Measurements from ENCODE around the gene GFOD1. TPM values are rescaled to one million over a fixed set of nuclear protein-coding genes. Genes with fewer than 3 reads are reported as not detected.

The GFOD1 gene
- total RNA-seq, 2 donors from 2014 or later, result 23.8 to 25.3 TPM

- TF ChIP-seq CTCF (IDR thresholded peaks at IDR 0.05), result no peak
- peak overlapping the region; percentile 19 for H3K4me3 ChIP-seq
- H3K4me1 ChIP-seq (ENCODE audit: control insufficient read depth in 1 of 2, low read depth in 2 of 2), result peaks cover 24 to 54% of the 10 kb centered on the region in 2 donors
- H3K36me3 ChIP-seq, result no peaks in the 10 kb centered on the region
- no peaks in the 10 kb centered on the region for H3K9me3 ChIP-seq
- ATAC-seq (ENCODE audit: insufficient number of reproducible peaks, low FRiP score, low read depth), result no peak
- DNase-seq (ENCODE audit: low spot score), result no peak
- H3K27ac ChIP-seq, result peak overlapping the region; percentile 65 to 82
- no peaks in the 10 kb centered on the region for H3K27me3 ChIP-seq (replicated peaks; ENCODE audit: insufficient read depth)
Observed at GRCh38 chr6:13425270-13425873, 62.0 kb downstream of the GFOD1 start.

GRCh38 chr6:13423252-13423651, 64.1 kb downstream of the GFOD1 start:
- H3K27me3 ChIP-seq (replicated peaks; ENCODE audit: insufficient read depth), result no peaks in the 10 kb centered on the region
- ATAC-seq (ENCODE audit: insufficient number of reproducible peaks, low FRiP score, low read depth) (no peak), DNase-seq (ENCODE audit: low spot score) (no peak)
- H3K4me1 ChIP-seq (ENCODE audit: control insufficient read depth in 1 of 2, low read depth in 2 of 2), result peaks cover 24 to 63% of the 10 kb centered on the region in 2 donors
- peak overlapping the region; percentile 67 to 70 for H3K27ac ChIP-seq
- H3K9me3 ChIP-seq, result no peaks in the 10 kb centered on the region
- TF ChIP-seq CTCF (IDR thresholded peaks at IDR 0.05), result no peak
- H3K4me3 ChIP-seq, result no peak overlapping the region
- no peaks in the 10 kb centered on the region for H3K36me3 ChIP-seq

GRCh38 chr6:13422681-13423221, 64.6 kb downstream of the GFOD1 start:
- no peaks in the 10 kb centered on the region for H3K36me3 ChIP-seq
- no peaks in the 10 kb centered on the region for H3K27me3 ChIP-seq (replicated peaks; ENCODE audit: insufficient read depth)
- TF ChIP-seq CTCF (IDR thresholded peaks at IDR 0.05), result no peak
- H3K4me1 ChIP-seq (ENCODE audit: control insufficient read depth in 1 of 2, low read depth in 2 of 2), result peaks cover 24 to 63% of the 10 kb centered on the region in 2 donors
- H3K9me3 ChIP-seq, result no peaks in the 10 kb centered on the region
- peak overlapping the region; percentile 30 for H3K4me3 ChIP-seq
- no peak for ATAC-seq (ENCODE audit: insufficient number of reproducible peaks, low FRiP score, low read depth)
- no peak for DNase-seq (ENCODE audit: low spot score)
- H3K27ac ChIP-seq, result peak overlapping the region; percentile 67 to 70

GRCh38 chr6:13421425-13422059, 65.9 kb downstream of the GFOD1 start:
- Histone ChIP-seq H3K9me3 (no peaks in the 10 kb centered on the region), H3K4me3 (no peak overlapping the region), H3K27ac (peak overlapping the region; percentile 67 to 70), H3K4me1 (ENCODE audit: control insufficient read depth in 1 of 2, low read depth in 2 of 2) (peaks cover 24 to 62% of the 10 kb centered on the region in 2 donors), H3K36me3 (no peaks in the 10 kb centered on the region), H3K27me3 (replicated peaks; ENCODE audit: insufficient read depth) (no peaks in the 10 kb centered on the region)
- no peak for TF ChIP-seq CTCF (IDR thresholded peaks at IDR 0.05)
- ATAC-seq (ENCODE audit: insufficient number of reproducible peaks, low FRiP score, low read depth) (no peak), DNase-seq (ENCODE audit: low spot score) (no peak)

GRCh38 chr6:13420269-13420668, 67.1 kb downstream of the GFOD1 start:
- DNase-seq (ENCODE audit: low spot score), result no peak
- H3K36me3 ChIP-seq, result no peaks in the 10 kb centered on the region
- H3K9me3 ChIP-seq, result no peaks in the 10 kb centered on the region
- no peak overlapping the region for H3K27ac ChIP-seq
- peaks cover 17 to 53% of the 10 kb centered on the region in 2 donors for H3K4me1 ChIP-seq (ENCODE audit: control insufficient read depth in 1 of 2, low read depth in 2 of 2)
- ATAC-seq (ENCODE audit: insufficient number of reproducible peaks, low FRiP score, low read depth), result no peak
- H3K27me3 ChIP-seq (replicated peaks; ENCODE audit: insufficient read depth), result no peaks in the 10 kb centered on the region
- no peak overlapping the region for H3K4me3 ChIP-seq
- no peak for TF ChIP-seq CTCF (IDR thresholded peaks at IDR 0.05)
